Vagina (tissue), 2 donors: Measurements from ENCODE around the gene SPRR2E. TPM values are rescaled to one million over a fixed set of nuclear protein-coding genes. Genes with fewer than 3 reads are reported as not detected.
"Not testable (repeated sequence)": the region's sequence is repeated elsewhere in the genome, so short reads cannot be mapped to it uniquely, and the experiment has no call there.

ENCODE experiments used
- DNase-seq, 2 donors: peaks; one replicate each; pipeline ENCODE4 v3.0.0-alpha.2; 2017; ENCODE audit errors: extremely low spot score in 2 of 2
- H3K27ac ChIP-seq: fragments of 200-600 bp; sonication (generic); one replicate; pipeline ENCODE4 v1.5.1; 2019
- H3K27me3 ChIP-seq: fragments of 200-600 bp; sonication (generic); one replicate; pipeline ENCODE4 v1.5.1; 2019
- H3K36me3 ChIP-seq, 2 donors: fragments of 200-600 bp; sonication (generic); one replicate each; pipeline ENCODE4 v1.5.1; 2017 to 2019
- H3K4me1 ChIP-seq: fragments of 200-600 bp; sonication (generic); one replicate; pipeline ENCODE4 v1.5.1; 2019
- H3K4me3 ChIP-seq, 2 donors: fragments of 200-600 bp; sonication (generic); 1 replicate in 1 of 2; 2 replicates in 1 of 2; pipeline ENCODE4 v1.5.1; 2016 to 2019
- H3K9me3 ChIP-seq: fragments of 200-600 bp; sonication (generic); one replicate; pipeline ENCODE4 v1.5.1; 2019
- POLR2A ChIP-seq, 2 donors: fragments of 450-650 bp; IDR thresholded peaks; one replicate each; pipeline ENCODE4 v1.6.1; 2017; ENCODE audit warnings: antibody characterized with exemption in 2 of 2, mild to moderate bottlenecking in 2 of 2, moderate library complexity in 2 of 2
- POLR2AphosphoS5 ChIP-seq, 2 donors: sonication (generic); formaldehyde crosslinking; IDR thresholded peaks; one replicate each; pipeline ENCODE4 v1.9.0; 2017; ENCODE audit warnings: antibody characterized with exemption in 2 of 2, mild to moderate bottlenecking in 2 of 2, low read depth in 1 of 2; ENCODE audit not compliant: insufficient read depth in 1 of 2
- intact Hi-C: fragments of 100-400 bp; cut with DNase I; formaldehyde crosslinking; loops from one replicate; pipeline ENCODE4 v1.15.1; 2023
- total RNA-seq: library from RNA; depleted of rRNA; stranded (reverse); fragments of >200 nt; gene quantifications from one replicate; pipeline ENCODE4 v1.2.3, GENCODE V29; 2016
- TF ChIP-seq, protein P1 (sequence below), 3 experiments: fragments of 450-650 bp in 2 of 3; fragments of 200-600 bp in 1 of 3; sonication (generic) in 1 of 3; IDR thresholded peaks; one replicate each; pipeline ENCODE4 v1.5.1; 2017 to 2019; ENCODE audit warnings: antibody characterized with exemption in 3 of 3, mild to moderate bottlenecking in 2 of 3, moderate library complexity in 2 of 3

Gene SPRR2E
- total RNA-seq, 1 donor from 2014 or later = 11.8 TPM

GRCh38 chr1:153119491-153119971, 25.2 kb upstream of the SPRR2E start:
- no peak for DNase-seq
- intact Hi-C loops = no loop called here
- H3K4me1 ChIP-seq = no peaks in the 10 kb centered on the region
- no peaks in the 10 kb centered on the region for H3K36me3 ChIP-seq
- H3K27me3 ChIP-seq = no peaks in the 10 kb centered on the region
- H3K27ac ChIP-seq = no peak overlapping the region
- TF ChIP-seq POLR2A (IDR thresholded peaks at IDR 0.05) (no peak), POLR2AphosphoS5 (IDR thresholded peaks at IDR 0.05; ENCODE audit: insufficient read depth in 1 of 2, low read depth in 1 of 2) (no peak)
- TF ChIP-seq, protein P1, sequence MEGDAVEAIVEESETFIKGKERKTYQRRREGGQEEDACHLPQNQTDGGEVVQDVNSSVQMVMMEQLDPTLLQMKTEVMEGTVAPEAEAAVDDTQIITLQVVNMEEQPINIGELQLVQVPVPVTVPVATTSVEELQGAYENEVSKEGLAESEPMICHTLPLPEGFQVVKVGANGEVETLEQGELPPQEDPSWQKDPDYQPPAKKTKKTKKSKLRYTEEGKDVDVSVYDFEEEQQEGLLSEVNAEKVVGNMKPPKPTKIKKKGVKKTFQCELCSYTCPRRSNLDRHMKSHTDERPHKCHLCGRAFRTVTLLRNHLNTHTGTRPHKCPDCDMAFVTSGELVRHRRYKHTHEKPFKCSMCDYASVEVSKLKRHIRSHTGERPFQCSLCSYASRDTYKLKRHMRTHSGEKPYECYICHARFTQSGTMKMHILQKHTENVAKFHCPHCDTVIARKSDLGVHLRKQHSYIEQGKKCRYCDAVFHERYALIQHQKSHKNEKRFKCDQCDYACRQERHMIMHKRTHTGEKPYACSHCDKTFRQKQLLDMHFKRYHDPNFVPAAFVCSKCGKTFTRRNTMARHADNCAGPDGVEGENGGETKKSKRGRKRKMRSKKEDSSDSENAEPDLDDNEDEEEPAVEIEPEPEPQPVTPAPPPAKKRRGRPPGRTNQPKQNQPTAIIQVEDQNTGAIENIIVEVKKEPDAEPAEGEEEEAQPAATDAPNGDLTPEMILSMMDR (IDR thresholded peaks at IDR 0.05) = no peak
- H3K9me3 ChIP-seq = no peaks in the 10 kb centered on the region
- no peak overlapping the region for H3K4me3 ChIP-seq

GRCh38 chr1:153115264-153115663, 20.9 kb upstream of the SPRR2E start:
- H3K27ac ChIP-seq, H3K36me3 ChIP-seq, DNase-seq, H3K4me1 ChIP-seq, intact Hi-C loops, H3K4me3 ChIP-seq, H3K27me3 ChIP-seq, H3K9me3 ChIP-seq: not testable (repeated sequence)

- no peak within 1 kb of the TSS for H3K4me3 ChIP-seq
- H3K27ac ChIP-seq = no peak within 1 kb of the TSS
- TF ChIP-seq POLR2A (IDR thresholded peaks at IDR 0.05) = no peak
- TF ChIP-seq, protein P1 (IDR thresholded peaks at IDR 0.05) = no peak
- no peak for TF ChIP-seq POLR2AphosphoS5 (IDR thresholded peaks at IDR 0.05; ENCODE audit: insufficient read depth in 1 of 2, low read depth in 1 of 2)
- H3K9me3 ChIP-seq = no peaks in the 10 kb centered on the region
- no peaks in the 10 kb centered on the region for H3K4me1 ChIP-seq
- no peak for DNase-seq
- no peaks in the 10 kb centered on the region for H3K36me3 ChIP-seq
- H3K27me3 ChIP-seq = no peaks in the 10 kb centered on the region
- intact Hi-C loops = no loop called here
Measured at GRCh38 chr1:153113416-153113815, 19.1 kb upstream of the SPRR2E start, which contains the start of gene SPRR2F. SPRR2F (minus strand) TSS chr1:153113516; CDS start chr1:153112733, 783 bp downstream.

- H3K4me3 ChIP-seq, H3K36me3 ChIP-seq, H3K27ac ChIP-seq, intact Hi-C loops, H3K4me1 ChIP-seq, H3K27me3 ChIP-seq, DNase-seq, H3K9me3 ChIP-seq: not testable (repeated sequence)
Measured at GRCh38 chr1:153112454-153112853, 18.1 kb upstream of the SPRR2E start.

DNA sequence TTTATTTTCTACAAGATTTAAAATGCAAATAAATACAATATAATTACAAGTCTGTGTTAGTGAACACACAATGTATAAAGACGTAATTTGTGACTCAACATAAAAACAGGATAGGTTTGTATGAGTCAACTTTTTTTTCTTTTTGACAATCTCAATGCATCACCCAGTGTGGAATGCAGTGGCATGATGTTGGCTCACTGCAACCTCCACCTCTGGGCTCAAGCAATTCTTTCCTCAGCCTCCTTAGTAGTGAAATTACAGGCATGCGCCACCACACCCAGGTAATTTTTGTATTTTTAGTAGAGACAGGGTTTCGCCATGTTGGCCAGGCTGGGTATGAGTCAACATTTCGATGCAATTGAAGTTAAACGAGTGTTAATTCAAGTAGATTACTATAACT, 5.9 kb upstream of the SPRR2E start:
- DNase-seq = no peak
- no peak overlapping the region for H3K27ac ChIP-seq

DNA sequence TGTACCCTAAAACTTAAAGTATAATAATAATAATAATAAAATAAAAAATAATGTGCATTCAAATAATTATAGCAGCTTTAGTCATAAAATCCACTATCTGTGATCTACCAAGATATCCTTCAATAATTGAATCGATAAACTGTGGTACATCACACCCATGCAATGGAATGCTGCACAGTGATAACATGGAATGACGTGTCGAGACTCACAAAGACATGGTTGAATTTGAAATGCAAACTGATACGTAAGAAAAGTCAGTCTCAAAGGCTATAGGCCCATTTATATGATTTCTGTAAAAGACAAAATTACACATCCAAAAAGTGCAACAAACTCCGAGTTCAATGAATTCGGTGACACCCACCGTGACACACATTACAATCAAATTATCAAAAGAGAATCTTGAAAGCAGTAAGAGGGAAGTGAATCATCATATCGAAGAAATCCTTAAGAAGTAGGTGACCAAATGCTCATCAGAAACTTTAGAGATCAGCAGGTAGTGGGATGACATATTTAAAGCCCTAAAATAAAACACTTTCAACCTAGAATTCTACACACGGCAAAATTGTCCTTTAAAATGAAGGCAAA, 5.2 kb upstream of the SPRR2E start:
- Histone ChIP-seq H3K36me3 (no peaks in the 10 kb centered on the region), H3K9me3 (no peaks in the 10 kb centered on the region), H3K4me1 (no peaks in the 10 kb centered on the region), H3K27me3 (no peaks in the 10 kb centered on the region), H3K27ac (no peak overlapping the region), H3K4me3 (no peak overlapping the region)
- intact Hi-C loops = no loop called here
- TF ChIP-seq, protein P1 (IDR thresholded peaks at IDR 0.05) = no peak
- no peak for TF ChIP-seq POLR2AphosphoS5 (IDR thresholded peaks at IDR 0.05; ENCODE audit: insufficient read depth in 1 of 2, low read depth in 1 of 2)
- no peak for TF ChIP-seq POLR2A (IDR thresholded peaks at IDR 0.05)
- no peak for DNase-seq

More for the DNA sequence above, 5.9 kb upstream of the SPRR2E start:
- Histone ChIP-seq H3K27me3 (no peaks in the 10 kb centered on the region), H3K36me3 (no peaks in the 10 kb centered on the region), H3K9me3 (no peaks in the 10 kb centered on the region), H3K4me3 (no peak overlapping the region), H3K4me1 (no peaks in the 10 kb centered on the region)
- TF ChIP-seq, protein P1 (IDR thresholded peaks at IDR 0.05) = no peak
- TF ChIP-seq POLR2AphosphoS5 (IDR thresholded peaks at IDR 0.05; ENCODE audit: insufficient read depth in 1 of 2, low read depth in 1 of 2) = peak in 1 of 2 donors; percentile 79
- intact Hi-C loops = no loop called here
